K562 (cell line): Measurements from ENCODE around the gene AHCYL2. TPM values are rescaled to one million over a fixed set of nuclear protein-coding genes. Genes with fewer than 3 reads are reported as not detected.
A peak's percentile ranks its signal among the peaks of the same experiment; 100 is the strongest.

Experiments used
- AFF1 ChIP-seq, 2 experiments: fragments of 450-650 bp; IDR thresholded peaks; 2 replicates each; pipeline ENCODE4 v1.6.1; 2018; ENCODE audit warnings: mild to moderate bottlenecking in 2 of 2, low read depth in 1 of 2; ENCODE audit not compliant: partially characterized antibody in 2 of 2
- ARID2 ChIP-seq: fragments of 450-650 bp; IDR thresholded peaks from 2 replicates; pipeline ENCODE4 v1.6.1; 2017; ENCODE audit warnings: antibody characterized with exemption, mild to moderate bottlenecking
- CBX2 ChIP-seq: fragments of 200-600 bp; sonication (generic); IDR thresholded peaks from one replicate; pipeline ENCODE4 v1.6.1; 2012; ENCODE audit warnings: mild to moderate bottlenecking, low read length, inconsistent platforms; ENCODE audit not compliant: insufficient read depth, poor library complexity, severe bottlenecking
- DACH1 ChIP-seq: fragments of 450-650 bp; IDR thresholded peaks from 2 replicates; pipeline ENCODE4 v1.6.1; 2018; ENCODE audit not compliant: partially characterized antibody
- ETS1 ChIP-seq: conservative IDR thresholded peaks from 2 replicates; pipeline ENCODE4 v1.6.1; 2011; ENCODE audit warnings: low read depth, mild to moderate bottlenecking, low read length; ENCODE audit not compliant: control insufficient read depth
- HEY1 ChIP-seq: fragments of 250-450 bp; sonication (Bioruptor Pico); IDR thresholded peaks from 2 replicates; pipeline ENCODE4 v1.5.0; 2020; ENCODE audit warnings: mild to moderate bottlenecking, moderate library complexity, borderline replicate concordance
- MIER1 ChIP-seq: fragments of 450-650 bp; IDR thresholded peaks from 2 replicates; pipeline ENCODE4 v1.6.1; 2016; ENCODE audit warnings: antibody characterized with exemption, mild to moderate bottlenecking, low read depth
- NFATC3 ChIP-seq: fragments of 450-650 bp; IDR thresholded peaks from 2 replicates; pipeline ENCODE4 v1.6.1; 2017; ENCODE audit warnings: mild to moderate bottlenecking
- SMC3 ChIP-seq: conservative IDR thresholded peaks from 2 replicates; pipeline ENCODE4 v1.6.1; 2011; ENCODE audit warnings: low read depth, low read length, improper control_type of control experiment; ENCODE audit not compliant: insufficient read depth
- SNIP1 ChIP-seq: fragments of 450-650 bp; IDR thresholded peaks from 2 replicates; pipeline ENCODE4 v1.7.1; 2017; ENCODE audit warnings: low read depth, mild to moderate bottlenecking
- SP1 ChIP-seq: sonication (generic); formaldehyde crosslinking; IDR thresholded peaks from 2 replicates; pipeline ENCODE4 v1.8.1; 2022; ENCODE audit warnings: mild to moderate bottlenecking, missing genetic modification reagents
- SRSF1 ChIP-seq: fragments of 200-400 bp; formaldehyde crosslinking; IDR thresholded peaks from 2 replicates; pipeline ENCODE4 v1.6.1; 2017; ENCODE audit warnings: mild to moderate bottlenecking, low read depth, low read length, moderate library complexity
- polyA plus RNA-seq, 8 experiments: library from polyadenylated mRNA; depleted of rRNA in 4 of 8; stranded (reverse) in 5 of 8; unstranded in 3 of 8; fragments of >200 nt; fragmentation: Nextera tagmentation in 2 of 8; fragmentation: Illumina TruSeq in 1 of 8; extraction: Ambion mirVana in 2 of 8; extraction: Trizol in 1 of 8; gene quantifications; 2 replicates each; pipeline versions ENCODE4 v1.2.1 to v1.2.3, GENCODE V29; 2011 to 2014; ENCODE audit warnings: inconsistent platforms in 1 of 8, missing spikeins in 1 of 8
- total RNA-seq, 7 experiments: library from RNA; depleted of rRNA in 6 of 7; stranded (reverse); fragments of >200 nt in 6 of 7; fragmentation: Illumina TruSeq in 2 of 7; extraction: Trizol in 2 of 7; gene quantifications; 2 replicates each; pipeline versions ENCODE4 v1.2.1 to v1.2.3, GENCODE V29; 2011 to 2021; ENCODE audit warnings: low replicate concordance in 1 of 7
- TF ChIP-seq, protein P1 (sequence below): sonication (generic); formaldehyde crosslinking; IDR thresholded peaks from 2 replicates; pipeline ENCODE4 v1.8.0; 2022; ENCODE audit warnings: mild to moderate bottlenecking, missing genetic modification reagents
- TF ChIP-seq, protein P2 (sequence below): fragments of 450-650 bp; IDR thresholded peaks from one replicate; pipeline ENCODE4 v1.6.1; 2018; ENCODE audit warnings: mild to moderate bottlenecking, moderate library complexity; ENCODE audit not compliant: partially characterized antibody
- TF ChIP-seq, protein P3 (sequence below): fragments of 150-350 bp; conservative IDR thresholded peaks from 2 replicates; pipeline ENCODE4 v1.6.1; 2014; ENCODE audit warnings: low read length
- TF ChIP-seq, protein P4 (sequence below): sonication (generic); formaldehyde crosslinking; IDR thresholded peaks from 2 replicates; pipeline ENCODE4 v1.9.0; 2022; ENCODE audit warnings: mild to moderate bottlenecking, missing genetic modification reagents

AHCYL2 gene
- total and polyA plus RNA-seq, 9 of the 15 experiments (the other 6 are each of a cell fraction or from before 2014, with no cell fraction given), result 0.93 to 10.5 (median 5.2) TPM

- TF ChIP-seq MIER1, result 0 out of 2 replicates have a peak, but pooled peaks have one; percentile 60
- TF ChIP-seq, protein P1, sequence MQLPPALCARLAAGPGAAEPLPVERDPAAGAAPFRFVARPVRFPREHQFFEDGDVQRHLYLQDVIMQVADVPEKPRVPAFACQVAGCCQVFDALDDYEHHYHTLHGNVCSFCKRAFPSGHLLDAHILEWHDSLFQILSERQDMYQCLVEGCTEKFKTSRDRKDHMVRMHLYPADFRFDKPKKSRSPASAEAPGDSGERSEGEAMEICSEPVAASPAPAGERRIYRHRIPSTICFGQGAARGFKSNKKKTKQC (CRISPR knock-in tag), result peak; percentile 24; the same call in 1 of the 2 replicates
- TF ChIP-seq SRSF1, result no peak
- TF ChIP-seq, protein P2, sequence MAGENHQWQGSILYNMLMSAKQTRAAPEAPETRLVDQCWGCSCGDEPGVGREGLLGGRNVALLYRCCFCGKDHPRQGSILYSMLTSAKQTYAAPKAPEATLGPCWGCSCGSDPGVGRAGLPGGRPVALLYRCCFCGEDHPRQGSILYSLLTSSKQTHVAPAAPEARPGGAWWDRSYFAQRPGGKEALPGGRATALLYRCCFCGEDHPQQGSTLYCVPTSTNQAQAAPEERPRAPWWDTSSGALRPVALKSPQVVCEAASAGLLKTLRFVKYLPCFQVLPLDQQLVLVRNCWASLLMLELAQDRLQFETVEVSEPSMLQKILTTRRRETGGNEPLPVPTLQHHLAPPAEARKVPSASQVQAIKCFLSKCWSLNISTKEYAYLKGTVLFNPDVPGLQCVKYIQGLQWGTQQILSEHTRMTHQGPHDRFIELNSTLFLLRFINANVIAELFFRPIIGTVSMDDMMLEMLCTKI, result no peak
- peak; percentile 74 for TF ChIP-seq SP1 (CRISPR knock-in tag)
- TF ChIP-seq SMC3, result peak; percentile 98
- TF ChIP-seq, protein P3, sequence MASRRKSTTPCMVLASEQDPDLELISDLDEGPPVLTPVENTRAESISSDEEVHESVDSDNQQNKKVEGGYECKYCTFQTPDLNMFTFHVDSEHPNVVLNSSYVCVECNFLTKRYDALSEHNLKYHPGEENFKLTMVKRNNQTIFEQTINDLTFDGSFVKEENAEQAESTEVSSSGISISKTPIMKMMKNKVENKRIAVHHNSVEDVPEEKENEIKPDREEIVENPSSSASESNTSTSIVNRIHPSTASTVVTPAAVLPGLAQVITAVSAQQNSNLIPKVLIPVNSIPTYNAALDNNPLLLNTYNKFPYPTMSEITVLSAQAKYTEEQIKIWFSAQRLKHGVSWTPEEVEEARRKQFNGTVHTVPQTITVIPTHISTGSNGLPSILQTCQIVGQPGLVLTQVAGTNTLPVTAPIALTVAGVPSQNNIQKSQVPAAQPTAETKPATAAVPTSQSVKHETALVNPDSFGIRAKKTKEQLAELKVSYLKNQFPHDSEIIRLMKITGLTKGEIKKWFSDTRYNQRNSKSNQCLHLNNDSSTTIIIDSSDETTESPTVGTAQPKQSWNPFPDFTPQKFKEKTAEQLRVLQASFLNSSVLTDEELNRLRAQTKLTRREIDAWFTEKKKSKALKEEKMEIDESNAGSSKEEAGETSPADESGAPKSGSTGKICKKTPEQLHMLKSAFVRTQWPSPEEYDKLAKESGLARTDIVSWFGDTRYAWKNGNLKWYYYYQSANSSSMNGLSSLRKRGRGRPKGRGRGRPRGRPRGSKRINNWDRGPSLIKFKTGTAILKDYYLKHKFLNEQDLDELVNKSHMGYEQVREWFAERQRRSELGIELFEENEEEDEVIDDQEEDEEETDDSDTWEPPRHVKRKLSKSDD, result peak; percentile 66
- no peak for TF ChIP-seq NFATC3
- peak; percentile 90 for TF ChIP-seq ARID2
- TF ChIP-seq AFF1 (IDR thresholded peaks at IDR 0.05; ENCODE audit: low read depth in 1 of 2, partially characterized antibody in 2 of 2), result no peak
- peak; percentile 74; the same call in 1 of the 2 replicates for TF ChIP-seq HEY1 (CRISPR knock-in tag)
- TF ChIP-seq SNIP1, result no peak
- TF ChIP-seq CBX2, result no peak
- TF ChIP-seq DACH1, result peak; percentile 77
- TF ChIP-seq, protein P4, sequence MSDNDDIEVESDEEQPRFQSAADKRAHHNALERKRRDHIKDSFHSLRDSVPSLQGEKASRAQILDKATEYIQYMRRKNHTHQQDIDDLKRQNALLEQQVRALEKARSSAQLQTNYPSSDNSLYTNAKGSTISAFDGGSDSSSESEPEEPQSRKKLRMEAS (CRISPR knock-in tag), result peak; percentile 20; the same call in 1 of the 2 replicates
- TF ChIP-seq ETS1, result no peak
These were observed 6.2 kb upstream of the AHCYL2 start (continued) for GRCh38 chr7:129218514-129219062.
